ENCODE results near the gene PTK7. TPM values are rescaled to one million over a fixed set of nuclear protein-coding genes. Genes with fewer than 3 reads are reported as not detected.

Gene PTK7
- total and polyA plus RNA-seq, 2 experiments from 2014 or later: 75.8 to 115 TPM

- no peaks in the 10 kb centered on the region for H3K36me3 ChIP-seq
These were observed 112.3 kb downstream of the PTK7 start for GRCh38 chr6:43188426-43188825.

GRCh38 chr6:43189776-43190304 lies 113.7 kb downstream of the PTK7 start:
- peak overlapping the region; percentile 85 for H3K27ac ChIP-seq
- no peaks in the 10 kb centered on the region for H3K36me3 ChIP-seq
- DNase-seq (ENCODE audit: low read depth in 1 of 2, low spot score in 1 of 2): peak in 1 of 2 donors; percentile 64
- H3K9me3 ChIP-seq (ENCODE audit: low read depth): no peaks in the 10 kb centered on the region
- TF ChIP-seq CTCF (IDR thresholded peaks at IDR 0.05; ENCODE audit: low read depth, low read length): no peak
- H3K27me3 ChIP-seq: no peaks in the 10 kb centered on the region
- H3K4me1 ChIP-seq (ENCODE audit: low read depth): peaks cover 18% of the 10 kb centered on the region
- H3K4me3 ChIP-seq: peak overlapping the region; percentile 4

More at GRCh38 chr6:43188426-43188825, 112.3 kb downstream of the PTK7 start:
- H3K27me3 ChIP-seq: no peaks in the 10 kb centered on the region
- no peak overlapping the region for H3K4me3 ChIP-seq
- H3K4me1 ChIP-seq (ENCODE audit: low read depth): peaks cover 18% of the 10 kb centered on the region
- DNase-seq (ENCODE audit: low read depth in 1 of 2, low spot score in 1 of 2): no peak
- H3K9me3 ChIP-seq (ENCODE audit: low read depth): no peaks in the 10 kb centered on the region
- no peak overlapping the region for H3K27ac ChIP-seq
- TF ChIP-seq CTCF (IDR thresholded peaks at IDR 0.05; ENCODE audit: low read depth, low read length): no peak

GRCh38 chr6:43192911-43193310 lies 116.8 kb downstream of the PTK7 start:
- no peaks in the 10 kb centered on the region for H3K27me3 ChIP-seq
- no peak overlapping the region for H3K4me3 ChIP-seq
- no peaks in the 10 kb centered on the region for H3K36me3 ChIP-seq
- no peak for DNase-seq (ENCODE audit: low read depth in 1 of 2, low spot score in 1 of 2)
- H3K9me3 ChIP-seq (ENCODE audit: low read depth): no peaks in the 10 kb centered on the region
- H3K4me1 ChIP-seq (ENCODE audit: low read depth): peaks cover 18% of the 10 kb centered on the region
- no peak overlapping the region for H3K27ac ChIP-seq
- no peak for TF ChIP-seq CTCF (IDR thresholded peaks at IDR 0.05; ENCODE audit: low read depth, low read length)

- Histone ChIP-seq H3K27ac (no peak overlapping the region), H3K4me1 (ENCODE audit: low read depth) (peaks cover 18% of the 10 kb centered on the region), H3K27me3 (no peaks in the 10 kb centered on the region), H3K4me3 (no peak overlapping the region), H3K36me3 (no peaks in the 10 kb centered on the region), H3K9me3 (ENCODE audit: low read depth) (no peaks in the 10 kb centered on the region)
- TF ChIP-seq CTCF (IDR thresholded peaks at IDR 0.05; ENCODE audit: low read depth, low read length): no peak
- DNase-seq (ENCODE audit: low read depth in 1 of 2, low spot score in 1 of 2): no peak
These were observed 117.8 kb downstream of the PTK7 start for GRCh38 chr6:43193929-43194328.

- no peaks in the 10 kb centered on the region for H3K9me3 ChIP-seq (ENCODE audit: low read depth)
- TF ChIP-seq CTCF (IDR thresholded peaks at IDR 0.05; ENCODE audit: low read depth, low read length): no peak
- no peaks in the 10 kb centered on the region for H3K27me3 ChIP-seq
- peaks cover 2% of the 10 kb centered on the region for H3K36me3 ChIP-seq
- no peak overlapping the region for H3K4me3 ChIP-seq
- H3K27ac ChIP-seq: peak overlapping the region; percentile 58
- no peaks in the 10 kb centered on the region for H3K4me1 ChIP-seq (ENCODE audit: low read depth)
- DNase-seq (ENCODE audit: low read depth in 1 of 2, low spot score in 1 of 2): peak in 1 of 2 donors; percentile 30
These were observed 120.2 kb downstream of the PTK7 start for GRCh38 chr6:43196337-43196736.
